ENCODE measurements around the gene SIPA1L3. TPM values are rescaled to one million over a fixed set of nuclear protein-coding genes. Genes with fewer than 3 reads are reported as not detected.

Gene SIPA1L3
- total and polyA plus RNA-seq, 10 of the 15 experiments (the other 5 are each of a cell fraction or from before 2014, with no cell fraction given): 0.24 to 66.2 (median 19.1) TPM

DNA sequence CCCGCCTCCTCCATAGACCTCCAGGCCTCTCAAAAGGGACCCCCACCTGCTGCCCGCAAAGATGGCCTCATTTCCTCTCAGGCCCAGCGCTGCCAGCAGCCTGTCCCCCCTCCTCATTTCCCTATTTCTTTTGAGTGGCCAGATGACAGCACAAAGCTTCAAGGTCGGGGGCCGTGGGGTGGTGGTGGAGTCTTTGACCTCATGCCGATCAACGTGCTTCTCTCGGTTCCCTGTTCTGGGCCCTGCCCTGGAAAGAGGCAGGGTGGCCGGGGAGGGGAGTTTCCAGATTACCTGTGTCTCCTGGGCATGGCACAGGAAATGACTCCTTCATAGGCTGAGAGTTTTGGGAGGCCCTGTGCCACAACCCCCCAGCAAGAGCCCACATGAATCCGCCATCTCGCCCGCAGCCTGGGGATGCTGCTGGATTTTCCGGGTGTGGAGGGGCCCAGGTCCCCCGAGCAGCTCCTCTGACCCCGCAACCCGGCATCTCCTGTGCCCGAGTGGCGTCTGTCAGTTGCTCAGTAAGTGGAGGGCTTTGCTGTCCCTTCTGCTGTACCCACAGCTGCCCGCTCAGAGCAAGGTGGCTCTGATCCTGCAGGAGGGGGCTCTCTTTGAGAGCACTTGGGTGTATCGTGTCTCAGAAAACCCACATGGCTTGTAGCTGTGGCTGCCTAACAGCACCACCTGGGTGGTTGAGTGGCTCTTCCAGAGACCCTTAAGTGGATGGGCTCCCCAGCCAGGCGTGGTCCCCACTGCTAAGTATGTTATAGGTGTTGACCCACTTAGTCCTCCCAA is 139.4 kb downstream of the SIPA1L3 start:
- ATAC-seq: peak; percentile 71
- no peak for FAIRE-seq
- H3K27ac ChIP-seq (ENCODE audit: control insufficient read depth, insufficient read depth): peak overlapping the region; percentile 99
- peak; percentile 91 for TF ChIP-seq ZNF687 (IDR thresholded peaks at IDR 0.05)
- TF ChIP-seq TARDBP (IDR thresholded peaks at IDR 0.05; ENCODE audit: borderline replicate concordance): no peak
- TF ChIP-seq, protein P1, sequence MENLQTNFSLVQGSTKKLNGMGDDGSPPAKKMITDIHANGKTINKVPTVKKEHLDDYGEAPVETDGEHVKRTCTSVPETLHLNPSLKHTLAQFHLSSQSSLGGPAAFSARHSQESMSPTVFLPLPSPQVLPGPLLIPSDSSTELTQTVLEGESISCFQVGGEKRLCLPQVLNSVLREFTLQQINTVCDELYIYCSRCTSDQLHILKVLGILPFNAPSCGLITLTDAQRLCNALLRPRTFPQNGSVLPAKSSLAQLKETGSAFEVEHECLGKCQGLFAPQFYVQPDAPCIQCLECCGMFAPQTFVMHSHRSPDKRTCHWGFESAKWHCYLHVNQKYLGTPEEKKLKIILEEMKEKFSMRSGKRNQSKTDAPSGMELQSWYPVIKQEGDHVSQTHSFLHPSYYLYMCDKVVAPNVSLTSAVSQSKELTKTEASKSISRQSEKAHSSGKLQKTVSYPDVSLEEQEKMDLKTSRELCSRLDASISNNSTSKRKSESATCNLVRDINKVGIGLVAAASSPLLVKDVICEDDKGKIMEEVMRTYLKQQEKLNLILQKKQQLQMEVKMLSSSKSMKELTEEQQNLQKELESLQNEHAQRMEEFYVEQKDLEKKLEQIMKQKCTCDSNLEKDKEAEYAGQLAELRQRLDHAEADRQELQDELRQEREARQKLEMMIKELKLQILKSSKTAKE (IDR thresholded peaks at IDR 0.05; ENCODE audit: low read depth, poor library complexity, severe bottlenecking): peak; percentile 49
- peak; percentile 96 to 97 for TF ChIP-seq IKZF2 (IDR thresholded peaks at IDR 0.05)
- TF ChIP-seq TBL1XR1 (IDR thresholded peaks at IDR 0.05; ENCODE audit: low read depth, low read length): no peak; the same call in 1 of the 2 replicates
- TF ChIP-seq IRF5 (IDR thresholded peaks at IDR 0.05; ENCODE audit: borderline replicate concordance): no peak
- peak; percentile 66 for TF ChIP-seq MAX (IDR thresholded peaks at IDR 0.05; ENCODE audit: low read depth, low read length)
- peak; percentile 88 for TF ChIP-seq RELA (IDR thresholded peaks at IDR 0.05; ENCODE audit: borderline replicate concordance, partially characterized antibody)
- no peak for TF ChIP-seq KDM1A (IDR thresholded peaks at IDR 0.05; ENCODE audit: borderline replicate concordance)
- TF ChIP-seq STAT3 (IDR thresholded peaks at IDR 0.05; ENCODE audit: low read depth, low read length): 0 out of 2 replicates have a peak, but pooled peaks have one; percentile 67
- no peak for TF ChIP-seq E2F4 (IDR thresholded peaks at IDR 0.05; ENCODE audit: low read depth, low read length)
- TF ChIP-seq BCL11A (IDR thresholded peaks at IDR 0.05; ENCODE audit: low read depth, low read length): peak; percentile 34

More for the DNA sequence above, 139.4 kb downstream of the SIPA1L3 start:
- Histone ChIP-seq H3K4me1 (ENCODE audit: control insufficient read depth, insufficient read depth, low read length) (peaks cover 58% of the 10 kb centered on the region), H3K9me3 (replicated peaks; ENCODE audit: control insufficient read depth, insufficient read depth, low read length) (peaks cover 3% of the 10 kb centered on the region; the same call in 2 of the 3 replicates), H4K20me1 (ENCODE audit: control insufficient read depth, insufficient read depth) (no peaks in the 10 kb centered on the region), H3K4me3 (peak overlapping the region; percentile 35; the same call in 1 of the 2 replicates), H3K9ac (ENCODE audit: control insufficient read depth, insufficient read depth, low read length) (peak overlapping the region; percentile 87), H2AFZ (ENCODE audit: control insufficient read depth, low read depth, low read length) (no peak overlapping the region; the same call in 1 of the 2 replicates), H3K79me2 (ENCODE audit: control insufficient read depth, insufficient read depth, low read length) (peaks cover 57% of the 10 kb centered on the region), H3K27me3 (replicated peaks in 1 of 2; ENCODE audit: control insufficient read depth in 2 of 2, insufficient read depth in 2 of 2, low read length in 1 of 2) (no peaks in the 10 kb centered on the region), H3K4me2 (ENCODE audit: control insufficient read depth, insufficient read depth) (peak overlapping the region; percentile 96), H3K36me3 (ENCODE audit: control insufficient read depth in 2 of 2, insufficient read depth in 2 of 2, low read length in 1 of 2) (peaks cover 0 to 2% of the 10 kb centered on the region in 2 experiments; a peak in 1 of 4 replicates)
- ChIA-PET RAD21 (ENCODE audit: unreplicated experiment) (interaction anchor here (0.5 to 9.8 kb wide), 15 partner anchors 11 to 144 kb away, joined by 3 to 122 read pairs (median 14); partner anchors contain the start of genes SIPA1L3 and WDR87), POLR2A (interaction anchor here (0.8 to 4.8 kb wide), 9 partner anchors 11 to 139 kb away, joined by 3 to 36 read pairs (median 3); partner anchors contain the start of genes SIPA1L3 and WDR87), SMC1A (ENCODE audit: uncharacterized antibody, unreplicated experiment) (interaction anchor here (0.6 to 10.3 kb wide), 14 partner anchors 11 to 141 kb away, joined by 3 to 119 read pairs (median 6); partner anchors contain the start of genes SIPA1L3 and WDR87), CTCF (interaction anchor here (0.6 to 10.7 kb wide), 10 partner anchors 13 to 317 kb away, joined by 3 to 138 read pairs (median 6); partner anchors contain the start of genes SIPA1L3 and WDR87)
- in situ Hi-C loops (cut with MboI) (loop anchor here (5.0 kb wide), 1 partner anchor 134 kb away; no protein-coding TSS in a partner anchor), intact Hi-C loops (cut with micrococcal nuclease; ENCODE audit: unreplicated experiment) (loop anchor here (5.0 kb wide), 1 partner anchor 84 kb away; no protein-coding TSS in a partner anchor)
- 7% methylated on average over 21 of the region's 21 CpGs for WGBS (ENCODE audit: insufficient coverage, insufficient replicate concordance, low lambda C conversion rate, missing lambda C conversion rate)
- TSS peak; percentile 10 for BruUV-seq (replicated peaks)
- DNase-seq (ENCODE audit: low read depth, low spot score): peak; percentile 80

Data from GM12878 (cell line).